A673 (cell line): Measurements from ENCODE around the gene SEC63.

Source experiments
- CTCF ChIP-seq: fragments of 300-800, 200-600 bp; sonication (generic); conservative IDR thresholded peaks from 2 replicates; pipeline ENCODE4 v1.5.1; 2017; ENCODE audit warnings: low read depth, mild to moderate bottlenecking, antibody characterized with exemption, low read length, moderate library complexity, mixed read lengths
- EZH2 ChIP-seq: fragments of 200-600 bp; sonication (generic); IDR thresholded peaks from 2 replicates; pipeline ENCODE4 v1.6.1; 2017; ENCODE audit warnings: borderline replicate concordance, low read depth, mild to moderate bottlenecking, mixed read lengths, antibody characterized with exemption, low read length; ENCODE audit not compliant: poor library complexity, severe bottlenecking

DNA sequence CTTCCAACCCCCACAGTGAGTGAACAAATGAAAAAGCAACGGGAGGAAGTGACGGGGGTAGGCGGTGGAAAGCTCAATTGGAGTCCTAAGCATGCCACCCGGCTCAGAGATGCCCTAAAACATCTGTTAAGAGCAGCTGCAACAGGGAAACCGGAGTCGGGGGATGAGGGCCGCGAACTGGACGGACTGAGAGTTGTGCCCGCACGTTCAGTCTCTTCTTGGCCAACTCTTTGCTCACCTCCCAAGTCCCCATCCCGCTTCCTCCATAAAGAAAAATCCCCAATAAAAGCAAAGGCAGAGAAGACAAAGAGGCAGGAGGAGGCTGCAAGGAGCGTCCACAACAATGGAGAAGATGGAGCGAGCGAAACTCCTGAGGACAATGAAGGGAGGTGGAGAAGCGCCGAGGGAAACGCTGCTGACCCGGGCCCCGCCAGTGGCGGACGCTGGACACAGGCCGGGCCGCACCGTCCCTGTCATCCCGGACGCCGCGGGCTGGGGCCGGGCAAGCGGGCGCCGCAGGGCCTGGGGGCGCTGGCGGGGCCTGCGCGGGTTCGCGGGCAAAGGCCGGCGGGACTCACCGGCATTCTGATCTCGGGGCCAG, 600 bp downstream of the SEC63 start:
- no peak for TF ChIP-seq CTCF
- no peak for TF ChIP-seq EZH2
